HG03108 (cell line): ENCODE data around the gene KIF16B.
"Not testable (repeated sequence)": the region's sequence is repeated elsewhere in the genome, so short reads cannot be mapped to it uniquely, and the experiment has no call there.

Source experiments
- ATAC-seq: cut with Tn5 transposase; IDR thresholded peaks from one replicate; pipeline ENCODE4 v1.9.1; 2021; ENCODE audit warnings: moderate library complexity; ENCODE audit not compliant: unreplicated experiment

Gene KIF16B

DNA sequence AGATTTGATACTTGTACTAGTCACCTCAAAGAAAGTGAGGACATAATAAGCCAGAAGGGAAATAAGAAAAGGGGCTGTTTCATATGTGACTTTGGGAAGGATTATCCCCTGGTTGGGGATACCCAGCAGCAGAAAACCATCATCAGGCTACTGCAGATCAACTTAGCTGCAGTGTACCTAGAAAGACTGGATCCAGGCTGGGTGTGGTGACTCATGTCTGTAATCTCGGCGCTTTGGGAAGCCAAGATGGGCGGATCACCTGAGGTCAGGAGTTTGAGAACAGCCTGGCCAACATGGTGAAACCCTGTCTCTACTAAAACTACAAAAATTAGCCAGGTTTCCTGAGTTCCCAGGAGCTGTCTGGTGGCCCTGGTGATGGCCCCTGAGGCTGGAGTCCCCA lies 23.2 kb upstream of the KIF16B start:
- not testable (repeated sequence) for ATAC-seq

DNA sequence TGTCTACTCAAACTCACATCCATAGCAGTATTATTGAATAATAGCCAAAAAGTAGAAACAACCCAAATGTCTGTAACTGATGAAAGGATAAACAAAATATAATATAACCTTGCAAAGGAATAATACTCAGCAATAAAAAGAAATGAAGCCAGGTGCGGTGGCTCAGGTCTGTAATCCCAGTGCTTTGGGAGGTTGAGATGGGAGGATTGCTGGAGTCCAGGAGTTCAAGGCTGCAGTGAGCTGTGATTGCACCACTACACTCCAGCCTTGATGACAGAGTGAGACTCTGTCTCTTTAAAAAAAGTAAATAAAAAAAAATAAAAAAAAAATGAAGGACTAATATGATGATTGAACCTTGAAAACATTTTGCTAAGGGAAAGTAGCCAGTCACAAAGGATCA lies 22.1 kb upstream of the KIF16B start:
- no peak for ATAC-seq

DNA sequence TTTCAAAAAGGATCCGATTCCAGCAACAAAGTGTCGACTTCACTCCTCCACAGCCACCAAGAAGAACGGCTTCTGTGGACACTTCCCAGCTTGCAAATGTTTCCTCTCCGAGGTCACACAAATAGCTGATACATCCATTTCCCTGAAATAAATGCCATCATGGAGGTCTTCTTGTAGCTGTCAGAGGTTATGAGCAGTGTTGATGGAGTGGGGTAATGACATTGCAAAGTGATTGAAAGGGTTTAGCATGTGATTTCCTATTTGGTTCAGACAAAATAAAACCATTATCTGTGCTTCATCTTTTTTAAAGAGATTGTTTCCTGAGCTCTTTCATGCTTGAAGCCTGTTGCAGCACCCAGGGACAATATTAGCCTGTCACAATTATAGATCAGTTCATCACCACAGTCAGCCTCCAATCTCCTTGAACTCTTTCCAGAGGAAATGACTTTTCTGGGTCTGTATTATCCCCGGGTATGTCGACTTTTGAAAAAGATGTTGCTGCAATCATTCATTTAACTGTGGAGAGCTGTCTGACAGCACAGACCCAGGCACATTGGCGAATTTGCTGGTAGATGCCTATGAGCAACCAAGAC lies 16.9 kb upstream of the KIF16B start:
- ATAC-seq = no peak

DNA sequence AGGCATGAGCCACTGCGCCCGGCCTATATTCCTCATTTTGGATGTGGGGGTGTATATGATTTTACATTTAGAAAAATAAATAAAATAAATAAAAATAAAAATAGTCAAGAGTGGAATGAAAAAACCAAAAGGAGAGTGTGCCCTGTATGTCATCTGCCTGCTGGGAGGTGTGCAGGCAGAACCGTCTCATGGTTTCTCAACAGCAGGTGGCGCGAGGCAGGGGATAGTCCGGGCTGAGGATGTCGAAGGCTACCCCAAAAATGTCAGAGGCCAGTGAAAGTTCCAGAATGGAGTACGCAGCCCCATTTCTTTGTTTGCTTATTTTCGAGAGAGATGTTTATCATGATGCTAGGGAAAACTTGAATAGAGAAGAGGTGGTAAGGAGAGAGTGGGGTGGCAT lies 16.4 kb upstream of the KIF16B start:
- ATAC-seq = no peak

DNA sequence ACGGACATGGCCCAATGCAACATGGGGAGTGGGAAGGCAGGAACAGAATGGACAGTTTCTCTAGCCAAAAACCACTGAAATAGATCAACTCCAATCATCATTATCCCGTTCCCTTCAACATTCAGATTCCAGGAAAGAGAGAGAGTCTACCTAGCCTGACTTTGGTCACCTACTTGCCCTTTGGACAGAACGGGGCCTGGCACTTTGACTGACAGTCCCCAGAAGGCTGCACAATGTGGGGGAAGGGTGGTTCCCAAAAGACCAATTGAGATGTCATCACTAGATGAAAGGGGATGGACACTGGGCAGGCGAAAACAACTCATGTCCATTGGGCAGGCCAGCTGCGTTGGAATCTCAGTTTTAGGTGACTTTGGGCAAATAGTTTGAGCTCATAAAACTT lies 15.0 kb upstream of the KIF16B start:
- ATAC-seq = no peak

DNA sequence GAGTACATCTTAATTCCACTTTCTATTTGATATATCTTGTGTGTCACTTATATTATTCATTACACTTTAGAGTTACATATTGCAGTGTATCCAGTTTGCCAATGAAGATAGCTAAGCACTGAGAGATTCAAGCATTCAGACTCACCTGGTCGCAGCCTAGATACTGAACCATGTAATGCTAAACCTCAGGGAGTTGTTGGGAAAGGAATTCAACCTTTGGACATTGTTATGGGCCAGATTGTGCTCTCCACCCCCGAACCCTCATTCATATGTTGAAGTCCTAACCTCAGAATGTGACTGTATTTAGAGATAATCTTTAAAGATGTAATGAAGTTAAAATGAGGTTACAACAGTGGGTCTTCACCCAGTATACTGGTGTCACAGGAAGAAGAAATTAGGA lies 13.8 kb upstream of the KIF16B start:
- ATAC-seq = no peak

DNA sequence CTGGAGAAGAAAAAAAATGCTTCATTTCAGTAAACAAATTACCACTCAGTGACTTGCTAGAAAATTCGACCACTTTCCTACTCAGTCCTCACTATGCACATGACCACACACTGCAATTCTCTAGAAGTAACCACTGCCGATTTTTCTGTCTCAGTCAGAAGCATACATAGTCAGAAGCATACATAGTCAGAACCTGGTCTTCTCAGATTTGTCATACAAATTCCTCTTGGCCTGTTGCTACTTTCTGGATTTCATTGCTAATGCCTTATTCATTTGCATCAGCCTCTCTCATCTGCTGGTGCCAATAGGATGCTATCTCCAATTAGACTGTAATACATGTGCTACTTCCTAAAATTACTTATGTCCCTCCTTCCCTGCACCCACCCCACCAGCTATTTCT lies 10.2 kb upstream of the KIF16B start:
- no peak for ATAC-seq

DNA sequence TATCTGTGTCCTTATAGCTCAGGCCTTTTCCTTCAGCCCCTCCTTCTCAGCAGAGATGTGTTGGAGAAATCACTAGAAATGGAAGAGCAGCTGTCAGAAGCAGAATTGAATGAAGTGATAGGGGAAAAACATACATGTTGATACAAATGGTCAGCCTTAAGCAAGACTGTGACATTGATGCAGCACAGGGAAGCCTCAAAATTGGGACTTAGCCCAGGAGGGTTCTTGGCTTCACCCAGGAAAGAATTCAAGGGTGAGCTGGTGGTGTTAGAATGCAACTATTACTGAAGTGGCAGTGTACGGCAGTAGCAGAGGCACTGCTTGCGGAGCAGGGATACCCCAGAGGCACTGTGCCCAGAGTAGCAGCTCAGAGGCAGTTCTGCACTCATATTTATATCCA lies 8.0 kb upstream of the KIF16B start:
- ATAC-seq = no peak

DNA sequence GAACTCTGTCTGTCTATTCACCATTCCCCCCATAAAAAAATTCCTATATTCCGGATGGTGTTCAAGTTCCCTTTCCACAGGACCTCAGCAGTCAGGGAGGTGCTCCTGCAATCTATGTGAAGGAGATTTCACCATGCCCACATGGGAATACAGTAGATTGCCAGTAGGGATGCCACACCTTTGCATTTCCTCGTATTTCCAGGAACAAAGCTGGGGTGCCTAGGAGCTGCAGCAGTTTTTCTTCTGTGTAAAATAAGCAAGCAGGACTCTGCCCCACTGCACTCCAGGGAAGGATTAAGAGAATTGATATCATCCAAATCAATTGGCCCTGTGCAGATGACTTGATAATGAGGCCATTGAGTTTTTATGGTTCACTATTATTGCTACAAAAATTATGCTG lies 7.4 kb upstream of the KIF16B start:
- ATAC-seq = no peak

DNA sequence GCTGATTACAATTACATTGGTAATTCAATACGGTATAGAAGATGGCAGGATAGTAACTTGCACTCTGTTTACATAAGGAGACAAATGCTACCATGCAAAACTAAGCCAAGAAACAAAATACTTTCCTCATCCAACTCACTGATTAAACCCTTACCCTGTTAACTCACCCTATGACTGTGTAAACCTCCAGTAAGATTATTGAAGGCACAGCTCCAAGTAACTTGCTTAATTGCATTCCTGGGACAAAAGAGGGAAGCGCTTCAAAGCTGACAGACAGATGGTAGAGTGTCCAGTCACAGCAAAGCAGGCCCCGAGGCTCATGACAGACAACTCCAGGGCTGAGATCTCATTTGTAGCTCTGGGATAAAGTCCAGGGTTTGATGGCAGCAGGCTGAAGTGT lies 6.9 kb upstream of the KIF16B start:
- ATAC-seq = no peak

DNA sequence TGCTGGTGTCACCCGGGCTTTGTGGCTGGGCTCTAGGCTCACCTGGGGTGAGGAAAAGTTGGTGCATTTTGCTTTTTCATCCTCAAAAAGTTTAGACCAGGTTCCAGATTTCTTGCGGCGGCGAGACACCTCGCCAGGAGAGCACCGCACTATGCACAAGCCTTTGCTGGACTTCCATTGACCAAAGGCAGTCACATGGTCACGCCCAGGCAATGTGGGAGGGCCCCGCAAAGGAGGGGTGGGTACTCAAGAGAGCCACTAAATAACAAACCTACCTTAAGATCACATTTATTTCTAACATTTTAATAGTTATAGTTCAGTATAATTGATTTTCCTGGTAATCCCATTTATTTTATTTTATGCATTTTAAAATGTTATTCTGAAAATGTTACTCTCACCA lies 3.0 kb upstream of the KIF16B start:
- no peak for ATAC-seq

DNA sequence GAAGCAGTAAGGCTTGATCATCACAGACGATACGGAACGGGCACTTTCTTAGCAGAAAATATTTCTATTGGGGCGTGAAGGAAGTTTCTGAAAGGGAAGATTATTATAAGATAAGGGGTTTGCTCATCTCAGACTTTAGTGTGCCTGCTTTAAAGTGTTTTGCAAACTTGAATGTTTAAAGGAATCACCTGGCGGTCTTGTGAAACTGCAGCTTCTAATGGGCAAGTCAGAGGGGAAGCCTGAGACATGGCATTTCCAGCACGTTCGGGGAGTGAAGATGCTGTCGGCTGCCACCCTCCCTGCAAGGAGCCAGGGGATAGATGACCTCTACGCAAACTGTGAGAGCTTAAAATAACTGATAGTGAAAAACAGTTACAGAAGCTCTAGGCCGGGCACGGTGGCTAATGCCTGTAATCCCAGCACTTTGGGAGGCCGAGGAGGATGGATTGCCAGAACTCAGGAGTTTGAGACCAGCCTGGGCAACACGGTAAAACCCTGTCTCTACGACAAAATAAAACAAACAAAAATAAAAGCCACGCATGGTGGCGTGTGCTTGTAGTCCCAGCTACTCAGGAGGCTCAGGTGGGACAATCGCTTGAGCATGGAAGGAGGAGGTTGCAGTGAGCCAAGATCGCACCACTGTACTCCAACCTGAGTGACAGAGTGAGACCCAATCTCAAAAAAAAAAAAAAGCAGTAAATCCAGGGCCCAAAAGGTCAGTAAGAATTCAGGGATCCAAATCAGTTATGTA lies 2.3 kb upstream of the KIF16B start:
- no peak for ATAC-seq

DNA sequence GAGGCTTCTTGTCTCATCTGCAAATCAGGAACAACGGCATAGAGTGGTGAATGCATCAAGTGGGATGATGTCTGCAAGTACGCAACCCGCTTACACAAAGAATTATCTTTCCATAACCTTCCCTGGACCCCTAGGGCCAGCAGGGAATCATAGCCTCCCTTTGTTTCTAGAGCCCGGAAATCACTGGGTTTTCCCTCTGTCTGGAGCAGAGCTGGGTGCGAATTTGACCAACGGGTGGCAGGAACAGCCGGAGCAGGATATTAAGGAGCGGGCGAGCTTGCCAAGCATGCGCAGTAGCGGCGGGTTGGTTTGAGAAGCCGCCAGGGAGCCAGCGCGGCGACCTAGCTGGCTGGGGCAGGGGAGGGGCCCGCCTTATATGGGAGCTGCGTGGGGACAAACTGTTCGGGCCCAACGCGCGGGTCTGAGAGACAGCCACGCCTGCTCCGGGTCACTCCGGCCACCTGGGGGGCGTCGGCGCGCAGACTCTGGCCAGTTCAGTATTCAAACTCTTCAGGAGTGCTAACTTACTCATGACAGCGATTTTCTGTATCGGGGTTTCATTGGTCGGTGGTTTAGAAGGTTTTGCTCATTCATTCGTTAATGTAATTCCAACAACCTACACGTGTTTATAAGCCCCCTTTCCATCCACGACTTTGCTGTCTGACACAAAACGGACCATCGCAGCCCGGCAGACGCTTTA lies 1.6 kb upstream of the KIF16B start:
- peak; percentile 53 for ATAC-seq

DNA sequence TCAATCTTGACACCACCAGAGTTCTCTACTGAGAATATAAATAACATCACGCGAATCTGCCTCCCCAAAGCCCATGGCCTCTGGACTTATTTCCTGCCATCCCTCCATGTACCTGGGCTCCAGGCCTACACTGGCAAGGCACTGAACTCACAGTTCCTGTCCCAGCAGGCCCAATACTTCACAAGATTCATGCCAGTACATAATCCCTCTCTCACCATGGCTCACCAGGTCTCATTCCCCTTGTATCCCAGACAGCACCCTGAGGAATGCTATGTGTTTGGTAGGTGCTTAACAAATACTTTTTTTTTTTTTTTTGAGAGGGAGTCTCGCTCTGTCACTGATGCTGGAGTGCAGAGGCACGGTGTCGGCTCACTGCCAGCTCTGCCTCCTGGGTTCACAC lies 1.9 kb downstream of the KIF16B start:
- no peak for ATAC-seq

DNA sequence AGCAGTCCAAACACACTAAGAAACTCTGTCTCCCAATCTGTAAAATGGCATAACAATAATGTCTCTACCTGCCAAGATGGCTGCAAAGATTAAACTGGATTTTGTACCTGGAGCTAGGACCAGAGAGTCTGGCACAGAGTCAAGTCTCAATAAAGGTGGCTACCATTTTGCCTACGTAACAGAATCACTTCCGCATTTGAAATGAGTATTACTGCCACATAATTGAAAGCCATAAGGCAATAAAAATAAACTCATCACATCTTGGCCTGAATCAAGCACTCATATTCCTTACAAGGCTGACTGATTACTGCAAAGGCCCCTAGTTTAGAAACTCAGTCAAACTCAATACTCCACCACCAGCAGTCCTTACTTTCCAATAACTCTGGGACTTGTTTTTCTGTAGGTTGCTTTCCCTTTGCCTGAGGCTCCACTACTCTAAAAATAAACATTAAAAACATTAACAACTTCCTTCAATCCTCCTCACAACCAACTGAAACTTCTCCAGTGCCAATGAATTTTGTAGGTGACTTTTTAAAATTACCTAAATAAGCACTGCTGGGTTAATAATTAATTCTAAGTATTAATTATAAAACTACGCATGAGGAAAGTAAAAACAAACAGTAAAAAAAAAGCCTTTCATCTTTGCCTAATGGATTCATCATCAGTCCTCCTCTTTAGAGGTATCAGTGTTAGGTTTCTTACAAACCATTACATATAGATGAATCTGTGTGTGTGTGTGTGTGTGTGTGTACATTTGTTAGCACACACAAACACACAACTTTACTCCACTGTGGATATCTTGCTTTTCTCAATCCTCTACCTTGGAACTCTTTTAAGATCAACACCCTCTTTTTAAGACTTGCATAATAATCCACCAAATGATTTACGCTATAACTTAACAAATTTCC lies 3.7 kb downstream of the KIF16B start:
- ATAC-seq = no peak

DNA sequence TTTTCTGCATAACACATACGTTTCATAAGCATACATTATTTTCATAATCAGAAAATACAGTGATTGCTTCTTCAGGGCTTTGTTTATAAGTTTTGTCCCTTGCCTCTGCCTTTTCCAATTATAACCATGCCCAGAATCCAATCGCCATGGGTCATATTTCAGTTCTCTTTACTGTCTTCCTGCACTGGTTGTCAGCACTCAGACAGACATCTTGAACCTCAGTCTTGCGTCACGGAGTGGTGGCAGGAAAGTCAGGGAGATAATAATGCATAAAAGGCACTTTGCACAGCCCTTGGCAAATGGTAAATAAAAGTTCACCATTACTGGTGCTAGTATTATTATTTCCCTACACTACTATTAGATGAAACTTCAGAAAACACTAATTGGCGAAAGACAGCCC lies 7.2 kb downstream of the KIF16B start:
- no peak for ATAC-seq

DNA sequence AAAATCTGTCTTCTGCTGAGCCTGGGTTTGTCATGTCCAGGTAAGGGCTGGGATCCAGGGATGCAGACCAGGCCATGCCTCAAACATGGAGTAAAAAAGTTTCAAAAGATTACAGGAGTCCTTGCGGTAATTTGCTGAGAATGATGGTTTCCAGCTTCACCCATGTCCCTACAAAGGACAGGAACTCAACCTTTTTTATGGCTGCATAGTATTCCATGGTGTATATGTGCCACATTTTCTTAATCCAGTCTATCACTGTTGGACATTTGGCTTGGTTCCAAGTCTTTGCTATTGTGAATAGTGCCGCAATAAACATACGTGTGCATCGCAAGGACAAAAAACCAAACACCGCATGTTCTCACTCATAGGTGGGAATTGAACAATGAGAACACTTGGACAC lies 9.2 kb downstream of the KIF16B start:
- not testable (repeated sequence) for ATAC-seq

DNA sequence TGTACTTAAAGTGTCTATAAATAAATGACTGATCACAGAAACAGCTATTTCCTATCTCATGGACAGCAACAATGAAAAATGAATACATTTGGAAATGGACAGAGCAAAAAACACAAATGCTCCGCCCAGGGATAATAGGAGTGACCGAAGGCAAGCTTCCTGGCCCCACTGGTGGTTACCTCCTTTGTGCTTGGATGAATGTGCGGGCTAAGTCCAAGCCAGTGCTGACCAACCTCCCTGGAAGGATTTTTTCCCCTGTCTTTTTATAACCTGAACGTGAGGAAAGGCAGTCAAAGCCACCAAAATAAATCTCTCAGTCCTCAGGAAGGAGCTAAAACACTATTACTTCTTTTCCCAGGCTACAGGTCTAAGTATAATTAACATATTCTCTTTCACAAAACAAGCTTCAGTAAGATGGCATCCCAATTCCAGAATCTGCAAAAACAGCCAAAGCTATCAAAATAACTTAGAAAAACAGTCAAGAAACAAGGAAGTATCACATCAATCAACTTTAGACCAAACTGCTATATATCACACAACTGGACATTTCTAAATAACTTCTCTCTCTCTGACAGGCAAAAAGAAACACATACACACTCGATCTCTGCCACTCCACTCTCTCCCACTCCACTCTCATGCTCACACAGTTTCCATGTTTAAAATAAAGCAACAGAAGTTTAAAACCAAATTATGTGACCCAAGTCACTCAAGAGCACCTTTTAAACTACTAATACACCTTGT lies 10.0 kb downstream of the KIF16B start:
- ATAC-seq = no peak

DNA sequence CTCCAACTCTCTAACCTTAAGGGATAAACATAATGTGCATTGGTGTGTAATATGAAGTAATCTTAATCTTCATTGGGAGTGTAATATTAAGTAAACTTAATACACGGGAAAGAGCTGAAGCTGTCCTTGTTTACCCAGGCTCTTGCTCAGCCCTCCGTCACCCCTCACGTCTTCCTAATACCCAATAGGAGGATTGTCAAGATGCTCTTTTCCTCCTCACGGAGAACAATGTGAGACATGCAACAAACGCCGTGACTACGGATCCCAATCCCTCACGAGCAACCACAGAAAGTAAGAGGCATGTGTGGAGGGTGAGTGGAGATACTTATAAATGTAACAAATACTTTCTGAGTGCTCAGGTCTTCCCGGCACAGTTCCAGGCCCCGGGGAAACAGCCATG lies 11.0 kb downstream of the KIF16B start:
- ATAC-seq = no peak

DNA sequence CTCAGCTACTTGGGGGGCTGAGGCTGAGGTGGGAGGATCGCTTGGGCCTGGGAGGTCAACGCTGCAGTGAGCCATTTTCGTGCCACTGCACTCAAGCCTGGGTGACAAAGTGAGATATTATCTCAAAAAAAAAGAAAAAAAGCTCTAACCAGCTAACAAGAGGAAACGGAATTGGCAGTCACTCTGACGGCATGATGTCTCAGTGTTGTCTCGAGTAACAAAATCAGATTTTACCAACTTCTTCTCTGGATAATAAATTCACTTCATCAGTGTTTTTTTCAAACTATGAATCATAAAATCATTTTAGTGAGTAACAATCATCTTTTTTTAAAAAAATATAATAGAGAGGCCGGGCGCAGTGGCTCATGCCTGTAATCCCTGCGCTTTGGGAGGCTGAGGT lies 12.6 kb downstream of the KIF16B start:
- no peak for ATAC-seq

DNA sequence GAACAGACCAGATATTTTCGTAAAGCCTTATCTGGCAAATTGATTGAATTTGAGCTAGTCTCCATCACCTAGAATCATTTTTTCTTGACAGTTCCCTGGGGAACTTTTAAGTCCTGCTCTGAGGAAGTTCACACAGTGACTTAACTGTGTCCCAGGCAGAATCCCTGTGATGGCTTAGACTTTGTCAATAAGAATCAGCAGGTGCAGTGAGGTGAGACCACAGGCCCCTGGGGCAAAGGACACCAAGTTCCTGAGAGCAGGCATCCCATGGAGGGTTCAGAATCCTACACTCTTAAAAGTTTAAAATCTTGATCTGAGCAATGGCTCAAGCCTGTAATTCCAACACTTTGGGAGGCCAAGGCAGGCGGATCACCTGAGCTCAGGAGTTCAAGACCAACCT lies 13.0 kb downstream of the KIF16B start:
- ATAC-seq = no peak
